Tibial nerve (tissue), 4 donors: ENCODE measurements around the gene VIT. TPM values are rescaled to one million over a fixed set of nuclear protein-coding genes. Genes with fewer than 3 reads are reported as not detected.

Experiments
- DNase-seq, 2 donors: peaks; one replicate each; pipeline ENCODE4 v3.0.0-alpha.2; 2019; ENCODE audit warnings: low spot score in 2 of 2
- H3K27ac ChIP-seq, 4 donors: fragments of 200-600 bp; sonication (generic) in 3 of 4; one replicate each; pipeline ENCODE4 v1.5.1; 2017 to 2019; ENCODE audit warnings: mild to moderate bottlenecking in 1 of 4
- H3K27me3 ChIP-seq, 2 donors: fragments of 200-600 bp; sonication (generic) in 1 of 2; one replicate each; pipeline versions ENCODE4 v1.5.1 to v1.6.0; 2017 to 2019
- H3K36me3 ChIP-seq, 3 donors: fragments of 200-600 bp; sonication (generic); one replicate each; pipeline ENCODE4 v1.5.1; 2018 to 2019
- H3K4me1 ChIP-seq, 4 donors: fragments of 200-600 bp; sonication (generic) in 3 of 4; one replicate each; pipeline ENCODE4 v1.5.1; 2017 to 2019
- H3K4me3 ChIP-seq, 4 donors: fragments of 200-600 bp; sonication (generic) in 3 of 4; one replicate each; pipeline ENCODE4 v1.5.1; 2017 to 2019; ENCODE audit warnings: mild to moderate bottlenecking in 1 of 4, moderate library complexity in 1 of 4
- H3K9me3 ChIP-seq, 4 donors: fragments of 200-600 bp; sonication (generic) in 3 of 4; one replicate each; pipeline ENCODE4 v1.5.1; 2017 to 2019
- EP300 ChIP-seq, 2 donors: sonication (generic); formaldehyde crosslinking; IDR thresholded peaks; one replicate each; pipeline ENCODE4 v1.6.1; 2017; ENCODE audit warnings: antibody characterized with exemption in 2 of 2, mild to moderate bottlenecking in 1 of 2
- POLR2A ChIP-seq, 2 donors: fragments of 450-650 bp; IDR thresholded peaks; one replicate each; pipeline ENCODE4 v1.6.1; 2017; ENCODE audit warnings: antibody characterized with exemption in 2 of 2, mild to moderate bottlenecking in 2 of 2, moderate library complexity in 2 of 2
- WGBS, 2 donors: methylation state at CpG; one replicate each; pipeline ENCODE4 v1.1.5; 2018; 5-methylcytosine and 5-hydroxymethylcytosine counted together
- total RNA-seq, 4 donors: library from RNA; depleted of rRNA; stranded (reverse); fragments of >200 nt; gene quantifications; one replicate each; pipeline ENCODE4 v1.1.0, GENCODE V29; 2016
- TF ChIP-seq, protein P1 (sequence below), 5 experiments: fragments of 200-600 bp in 3 of 5; fragments of 450-650 bp in 2 of 5; sonication (generic) in 3 of 5; IDR thresholded peaks; one replicate each; pipeline ENCODE4 v1.5.1; 2016 to 2019; ENCODE audit warnings: antibody characterized with exemption in 5 of 5, mild to moderate bottlenecking in 3 of 5, moderate library complexity in 2 of 5

Gene VIT
- total RNA-seq, 4 donors from 2014 or later: 55.2 to 201 (median 125) TPM

- no peak for DNase-seq
- Histone ChIP-seq H3K27ac (no peak overlapping the region), H3K4me1 (no peaks in the 10 kb centered on the region), H3K36me3 (no peaks in the 10 kb centered on the region), H3K9me3 (no peaks in the 10 kb centered on the region), H3K4me3 (no peak overlapping the region), H3K27me3 (no peaks in the 10 kb centered on the region)
- TF ChIP-seq, protein P1, sequence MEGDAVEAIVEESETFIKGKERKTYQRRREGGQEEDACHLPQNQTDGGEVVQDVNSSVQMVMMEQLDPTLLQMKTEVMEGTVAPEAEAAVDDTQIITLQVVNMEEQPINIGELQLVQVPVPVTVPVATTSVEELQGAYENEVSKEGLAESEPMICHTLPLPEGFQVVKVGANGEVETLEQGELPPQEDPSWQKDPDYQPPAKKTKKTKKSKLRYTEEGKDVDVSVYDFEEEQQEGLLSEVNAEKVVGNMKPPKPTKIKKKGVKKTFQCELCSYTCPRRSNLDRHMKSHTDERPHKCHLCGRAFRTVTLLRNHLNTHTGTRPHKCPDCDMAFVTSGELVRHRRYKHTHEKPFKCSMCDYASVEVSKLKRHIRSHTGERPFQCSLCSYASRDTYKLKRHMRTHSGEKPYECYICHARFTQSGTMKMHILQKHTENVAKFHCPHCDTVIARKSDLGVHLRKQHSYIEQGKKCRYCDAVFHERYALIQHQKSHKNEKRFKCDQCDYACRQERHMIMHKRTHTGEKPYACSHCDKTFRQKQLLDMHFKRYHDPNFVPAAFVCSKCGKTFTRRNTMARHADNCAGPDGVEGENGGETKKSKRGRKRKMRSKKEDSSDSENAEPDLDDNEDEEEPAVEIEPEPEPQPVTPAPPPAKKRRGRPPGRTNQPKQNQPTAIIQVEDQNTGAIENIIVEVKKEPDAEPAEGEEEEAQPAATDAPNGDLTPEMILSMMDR (IDR thresholded peaks at IDR 0.05): no peak
- TF ChIP-seq EP300 (IDR thresholded peaks at IDR 0.05) (no peak), POLR2A (IDR thresholded peaks at IDR 0.05) (no peak)
- 77 to 79% methylated on average over 7 of the region's 7 CpGs for WGBS, 2 donors
Observed at GRCh38 chr2:36773947-36774346, 77.4 kb downstream of the VIT start.

DNA sequence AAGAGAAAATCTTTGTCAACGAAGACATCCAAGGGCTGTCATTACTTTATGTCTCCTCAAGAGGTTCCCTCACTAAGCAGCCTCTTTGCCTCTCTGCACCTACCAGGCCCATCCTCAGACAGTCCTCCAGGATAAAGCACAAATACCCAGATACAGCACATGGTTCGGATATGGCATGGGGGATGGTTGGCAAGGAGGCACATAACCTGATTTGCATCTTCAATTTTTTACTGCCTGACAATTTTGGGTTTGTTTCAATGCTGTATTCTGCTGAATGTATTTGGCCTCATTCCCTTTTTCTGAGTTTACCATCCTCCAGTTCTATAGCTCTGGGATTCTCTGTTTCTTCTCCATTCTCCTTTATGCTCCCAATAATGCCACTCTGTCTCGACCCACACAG lies 78.8 kb downstream of the VIT start:
- 86 to 91% methylated on average over 3 of the region's 3 CpGs for WGBS, 2 donors
- Histone ChIP-seq H3K4me1 (peaks cover 0 to 7% (median 0%) of the 10 kb centered on the region in 4 donors), H3K36me3 (no peaks in the 10 kb centered on the region), H3K9me3 (no peaks in the 10 kb centered on the region), H3K27me3 (no peaks in the 10 kb centered on the region), H3K4me3 (no peak overlapping the region), H3K27ac (no peak overlapping the region)
- no peak for DNase-seq
- TF ChIP-seq POLR2A (IDR thresholded peaks at IDR 0.05) (no peak), EP300 (IDR thresholded peaks at IDR 0.05) (no peak)
- TF ChIP-seq, protein P1 (IDR thresholded peaks at IDR 0.05): no peak

DNA sequence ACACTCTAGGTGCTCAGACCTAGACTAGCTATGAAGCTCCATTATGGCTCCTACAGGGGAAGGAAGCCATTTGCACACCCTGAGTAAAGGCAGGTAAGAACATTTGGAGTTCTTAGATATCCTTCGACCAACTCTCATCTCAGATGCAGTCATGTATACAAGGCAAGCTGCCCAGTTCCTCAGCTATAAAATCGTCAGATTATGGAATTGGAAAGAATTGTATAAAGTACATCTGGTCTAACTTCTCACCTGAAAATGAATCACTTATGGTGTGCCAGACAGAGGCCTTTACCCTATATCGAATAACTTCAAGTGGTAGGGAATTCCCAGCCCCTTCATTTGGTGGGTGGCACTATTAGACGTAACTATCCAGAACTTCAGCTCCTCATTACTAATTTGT lies 79.3 kb downstream of the VIT start:
- H3K4me1 ChIP-seq: peaks cover 0 to 13% (median 2%) of the 10 kb centered on the region in 4 donors
- WGBS, 2 donors: 80 to 93% methylated on average over 4 of the region's 4 CpGs

DNA sequence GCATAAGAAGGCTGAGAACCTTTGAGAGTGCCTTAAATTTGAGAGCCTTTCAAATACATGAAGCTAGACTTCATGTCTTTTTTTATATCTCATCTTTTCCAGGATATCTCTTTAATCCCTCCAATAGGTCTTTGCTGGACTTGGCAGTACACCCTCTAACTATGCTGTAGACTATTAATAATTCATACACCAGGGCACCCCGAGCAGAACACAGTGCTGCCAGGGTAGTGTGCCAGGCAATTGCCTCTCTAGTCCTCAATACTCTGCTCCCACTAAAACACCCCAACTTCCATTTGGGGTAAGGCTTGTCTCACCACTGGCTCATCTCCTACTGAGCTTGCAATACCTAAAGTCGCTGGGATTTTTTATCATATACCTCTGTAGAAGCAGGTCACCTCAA lies 80.8 kb downstream of the VIT start:
- Histone ChIP-seq H3K36me3 (no peaks in the 10 kb centered on the region), H3K27ac (no peak overlapping the region), H3K4me3 (no peak overlapping the region), H3K27me3 (no peaks in the 10 kb centered on the region), H3K9me3 (no peaks in the 10 kb centered on the region), H3K4me1 (peaks cover 0 to 17% (median 2%) of the 10 kb centered on the region in 4 donors)
- 73 to 79% methylated on average over 2 of the region's 2 CpGs for WGBS, 2 donors
- no peak for DNase-seq
- TF ChIP-seq, protein P1 (IDR thresholded peaks at IDR 0.05): no peak

More for the DNA sequence above, 79.3 kb downstream of the VIT start:
- Histone ChIP-seq H3K4me3 (no peak overlapping the region), H3K27ac (no peak overlapping the region), H3K9me3 (no peaks in the 10 kb centered on the region), H3K27me3 (no peaks in the 10 kb centered on the region), H3K36me3 (no peaks in the 10 kb centered on the region)
- TF ChIP-seq, protein P1 (IDR thresholded peaks at IDR 0.05): no peak
- no peak for TF ChIP-seq POLR2A (IDR thresholded peaks at IDR 0.05)
- no peak for TF ChIP-seq EP300 (IDR thresholded peaks at IDR 0.05)
- DNase-seq: no peak

DNA sequence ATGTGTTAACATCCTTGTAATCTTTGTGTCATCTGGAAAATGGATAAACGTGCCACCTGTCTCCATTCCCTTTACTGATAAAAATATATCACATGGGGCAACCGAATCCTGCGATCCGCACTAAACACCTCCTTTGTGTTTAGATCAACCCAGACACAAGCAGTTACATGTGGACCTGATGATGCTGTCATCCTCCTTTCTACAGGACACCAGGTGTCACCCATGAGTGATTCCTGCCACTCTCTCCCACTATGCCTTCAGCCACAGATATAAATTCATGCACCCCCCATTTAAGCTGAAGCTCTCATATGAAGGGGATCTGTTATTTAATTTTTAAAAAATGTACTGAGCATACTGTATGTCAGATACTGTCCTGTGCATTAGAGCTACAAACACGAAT lies 81.3 kb downstream of the VIT start:
- TF ChIP-seq, protein P1 (IDR thresholded peaks at IDR 0.05): no peak
- TF ChIP-seq EP300 (IDR thresholded peaks at IDR 0.05): no peak
- no peak for TF ChIP-seq POLR2A (IDR thresholded peaks at IDR 0.05)
- H3K27ac ChIP-seq: no peak overlapping the region
- WGBS, 2 donors: 84 to 85% methylated on average over 5 of the region's 5 CpGs
- H3K4me1 ChIP-seq: peaks cover 0 to 22% (median 2%) of the 10 kb centered on the region in 4 donors
- H3K36me3 ChIP-seq: no peaks in the 10 kb centered on the region
- DNase-seq: no peak
- H3K4me3 ChIP-seq: no peak overlapping the region
- H3K9me3 ChIP-seq: no peaks in the 10 kb centered on the region
- H3K27me3 ChIP-seq: no peaks in the 10 kb centered on the region
